ENCODE data around the gene SDHAF1. TPM values are rescaled to one million over a fixed set of nuclear protein-coding genes. Genes with fewer than 3 reads are reported as not detected.
A peak's percentile ranks its signal among the peaks of the same experiment; 100 is the strongest.

The SDHAF1 gene
- total and polyA plus RNA-seq, 10 donors: 14.6 to 35.6 (median 24.9) TPM

- peak overlapping the region; percentile 81 to 99 (median 92) for H3K4me3 ChIP-seq
- TF ChIP-seq POLR2AphosphoS5 (IDR thresholded peaks at IDR 0.05): no peak
- peak in 1 of 11 experiments; percentile 10 for TF ChIP-seq CTCF (IDR thresholded peaks at IDR 0.05 in 8 of 11, conservative IDR thresholded peaks at IDR 0.05 in 3 of 11)
- H3K9me3 ChIP-seq: peaks cover 0 to under 1% (median 0%) of the 10 kb centered on the region in 8 donors
- 26 to 74% (median 47%) methylated on average over 25 to 49 of the region's 49 CpGs for WGBS, 5 donors
- intact Hi-C loops (cut with DNase I; ENCODE audit: low total_unique reads): no loop called here
- peak; percentile 82 for DNase-seq
- peaks cover 0 to 20% (median 9%) of the 10 kb centered on the region in 6 donors for H3K36me3 ChIP-seq
- H3K27me3 ChIP-seq (replicated peaks in 1 of 7): no peaks in the 10 kb centered on the region
- peak overlapping the region in 6 of 8 donors; percentile 84 to 93 (median 90) for H3K27ac ChIP-seq
- peaks cover 16 to 53% (median 38%) of the 10 kb centered on the region in 6 donors for H3K4me1 ChIP-seq
Observed at GRCh38 chr19:35993923-35994598, 927 bp upstream of the SDHAF1 start.

GRCh38 chr19:35996777-35997176 lies 1.8 kb downstream of the SDHAF1 start:
- 90 to 95% (median 94%) methylated on average over 8 of the region's 8 CpGs for WGBS, 5 donors
- intact Hi-C loops (cut with DNase I; ENCODE audit: low total_unique reads): no loop called here
- peak overlapping the region in 1 of 8 donors; percentile 91 for H3K27ac ChIP-seq
- no peaks in the 10 kb centered on the region for H3K27me3 ChIP-seq (replicated peaks in 1 of 7)
- H3K9me3 ChIP-seq: no peaks in the 10 kb centered on the region
- no peak for TF ChIP-seq CTCF (IDR thresholded peaks at IDR 0.05 in 8 of 11, conservative IDR thresholded peaks at IDR 0.05 in 3 of 11)
- no peak for TF ChIP-seq POLR2AphosphoS5 (IDR thresholded peaks at IDR 0.05)
- no peak for TF ChIP-seq POLR2A (IDR thresholded peaks at IDR 0.05)
- peaks cover 0 to 34% (median 9%) of the 10 kb centered on the region in 6 donors for H3K36me3 ChIP-seq
- H3K4me1 ChIP-seq: peaks cover 16 to 65% (median 39%) of the 10 kb centered on the region in 6 donors
- H3K4me3 ChIP-seq: peak overlapping the region in 2 of 8 donors; percentile 91 to 99
- DNase-seq: no peak

GRCh38 chr19:36001605-36002004 lies 6.6 kb downstream of the SDHAF1 start:
- no peak overlapping the region for H3K4me3 ChIP-seq
- intact Hi-C loops (cut with DNase I; ENCODE audit: low total_unique reads): no loop called here
- TF ChIP-seq POLR2A (IDR thresholded peaks at IDR 0.05): no peak
- no peak for TF ChIP-seq CTCF (IDR thresholded peaks at IDR 0.05 in 8 of 11, conservative IDR thresholded peaks at IDR 0.05 in 3 of 11)
- WGBS, 5 donors: 92 to 99% (median 96%) methylated on average over 3 of the region's 3 CpGs
- no peaks in the 10 kb centered on the region for H3K27me3 ChIP-seq (replicated peaks in 1 of 7)
- peaks cover 0 to 44% (median 9%) of the 10 kb centered on the region in 6 donors for H3K36me3 ChIP-seq
- no peak overlapping the region for H3K27ac ChIP-seq
- H3K4me1 ChIP-seq: peaks cover 7 to 39% (median 16%) of the 10 kb centered on the region in 6 donors
- no peak for DNase-seq
- H3K9me3 ChIP-seq: no peaks in the 10 kb centered on the region

GRCh38 chr19:36003284-36003683 lies 8.3 kb downstream of the SDHAF1 start:
- intact Hi-C loops (cut with DNase I; ENCODE audit: low total_unique reads): no loop called here
- Histone ChIP-seq H3K27me3 (replicated peaks in 1 of 7) (peaks cover 0 to 3% (median 0%) of the 10 kb centered on the region in 7 donors), H3K4me1 (peaks cover 0 to 23% (median 5%) of the 10 kb centered on the region in 6 donors), H3K9me3 (no peaks in the 10 kb centered on the region), H3K4me3 (no peak overlapping the region), H3K27ac (no peak overlapping the region), H3K36me3 (peaks cover 0 to 36% (median 4%) of the 10 kb centered on the region in 6 donors)
- no peak for DNase-seq
- WGBS, 5 donors: 90 to 96% (median 93%) methylated on average over 4 of the region's 4 CpGs
- no peak for TF ChIP-seq POLR2AphosphoS5 (IDR thresholded peaks at IDR 0.05)
- TF ChIP-seq POLR2A (IDR thresholded peaks at IDR 0.05): no peak
- no peak for TF ChIP-seq CTCF (IDR thresholded peaks at IDR 0.05 in 8 of 11, conservative IDR thresholded peaks at IDR 0.05 in 3 of 11)

Measured in spleen (tissue), 11 donors.